K562 (cell line): ENCODE measurements around the gene MAP2. TPM values are rescaled to one million over a fixed set of nuclear protein-coding genes. Genes with fewer than 3 reads are reported as not detected.

Experiments used
- ATAC-seq: fragments of 200-7000 bp; cut with Tn5 transposase; 3 replicates; pipeline ENCODE4 v1.9.1; 2020; ENCODE audit warnings: moderate library complexity
- BruUV-seq: library from RNA; stranded (reverse); fragments of 400-500 nt; replicated peaks from 2 replicates; lab custom pipeline; 2021; lab: Mats Ljungman, UMichigan
- CTCF ChIA-PET: fragments of 300-600 bp; formaldehyde crosslinking; extraction: SDS; loops from one replicate; lab custom pipeline; 2021; ENCODE audit warnings: low intra/inter-chr PET ratio; lab: Yijun Ruan, JAX
- POLR2A ChIA-PET: fragments of 300-600, 350-650 bp; sonication (Branson Sonifier 250); formaldehyde crosslinking; extraction: SDS; loops from one replicate; lab custom pipeline; 2021; ENCODE audit warnings: antibody characterized with exemption, inconsistent platforms; lab: Yijun Ruan, JAX
- DNase-seq, 4 experiments: peaks; one replicate each; pipeline versions ENCODE4 v3.0.0 to v3.0.0-alpha.2; 2011 to 2018; ENCODE audit warnings: low spot score in 3 of 4, mixed read lengths in 3 of 4; ENCODE audit errors: extremely low read depth in 1 of 4
- FAIRE-seq: peaks from 2 replicates; lab custom pipeline; 2011; peaks lifted over from hg19 to GRCh38; lab: Jason Lieb, UNC
- H2AFZ ChIP-seq: 2 replicates; pipeline ENCODE4 v1.6.0; 2011; ENCODE audit warnings: low read depth, low read length, control low read depth, inconsistent platforms
- H3K27ac ChIP-seq: fragments of 200-600 bp; 3 replicates; pipeline ENCODE4 v1.8.0; 2011; ENCODE audit warnings: low read depth, mild to moderate bottlenecking, control low read depth, inconsistent platforms, low read length, moderate library complexity, mixed read lengths; ENCODE audit errors: extremely low read depth
- H3K27me3 ChIP-seq, 2 experiments: fragments of 300-600 bp in 1 of 2; 2 replicates in 1 of 2; 3 replicates in 1 of 2; pipeline versions ENCODE4 v1.6.0 to v1.8.0; 2011; ENCODE audit warnings: inconsistent platforms in 2 of 2, low read length in 2 of 2, mild to moderate bottlenecking in 1 of 2, mixed read lengths in 1 of 2, moderate library complexity in 1 of 2; ENCODE audit not compliant: control insufficient read depth in 2 of 2, insufficient read depth in 2 of 2
- H3K36me3 ChIP-seq: fragments of 300-600 bp; 3 replicates; pipeline ENCODE4 v1.8.0; 2011; ENCODE audit warnings: mild to moderate bottlenecking, low read length, inconsistent platforms; ENCODE audit not compliant: control insufficient read depth, insufficient read depth
- H3K4me1 ChIP-seq, 2 experiments: fragments of 200-600 bp in 1 of 2; replicated peaks in 1 of 2; 2 replicates in 1 of 2; 3 replicates in 1 of 2; pipeline versions ENCODE4 v1.5.1 to v1.8.0; 2011; ENCODE audit warnings: inconsistent platforms in 2 of 2, low read length in 2 of 2, mild to moderate bottlenecking in 1 of 2, mixed read lengths in 1 of 2, moderate library complexity in 1 of 2; ENCODE audit not compliant: control insufficient read depth in 2 of 2, insufficient read depth in 2 of 2
- H3K4me2 ChIP-seq: 2 replicates; pipeline ENCODE4 v1.6.1; 2011; ENCODE audit warnings: low read length, control low read depth, inconsistent platforms, mixed read lengths; ENCODE audit not compliant: insufficient read depth
- H3K4me3 ChIP-seq: fragments of 200-600 bp; sonication (generic), shearing (Covaris generic); 2 replicates; pipeline ENCODE4 v1.5.1; 2016; ENCODE audit warnings: control low read depth, inconsistent platforms
- H3K79me2 ChIP-seq: fragments of 200-600 bp; 3 replicates; pipeline ENCODE4 v1.8.0; 2011; ENCODE audit warnings: low read length, inconsistent platforms; ENCODE audit not compliant: control insufficient read depth, insufficient read depth
- H3K9ac ChIP-seq, 2 experiments: 2 replicates each; pipeline versions ENCODE4 v1.6.0 to v1.6.1; 2011; ENCODE audit warnings: low read depth in 2 of 2, low read length in 2 of 2, control low read depth in 1 of 2, inconsistent platforms in 1 of 2, mild to moderate bottlenecking in 1 of 2, mixed read lengths in 1 of 2; ENCODE audit not compliant: insufficient read depth in 1 of 2
- H3K9me1 ChIP-seq: one replicate; pipeline ENCODE4 v1.6.0; 2011; ENCODE audit warnings: inconsistent platforms, mild to moderate bottlenecking, low read length, moderate library complexity; ENCODE audit not compliant: control insufficient read depth, insufficient read depth
- H3K9me3 ChIP-seq: replicated peaks from 2 replicates; pipeline ENCODE4 v1.5.1; 2011; ENCODE audit warnings: low read depth, low read length, inconsistent platforms; ENCODE audit not compliant: control insufficient read depth, insufficient read depth
- H4K20me1 ChIP-seq: replicated peaks from 2 replicates; pipeline ENCODE4 v1.6.1; 2011; ENCODE audit warnings: low read length, inconsistent platforms, mixed read lengths; ENCODE audit not compliant: control insufficient read depth, insufficient read depth
- ATF3 ChIP-seq, 2 experiments: fragments of 450-650 bp in 1 of 2; sonication (generic) in 1 of 2; formaldehyde crosslinking in 1 of 2; IDR thresholded peaks in 1 of 2; conservative IDR thresholded peaks in 1 of 2; 2 replicates each; pipeline versions ENCODE4 v1.6.1 to v1.8.1; 2016 to 2023; ENCODE audit warnings: mild to moderate bottlenecking in 2 of 2, moderate library complexity in 2 of 2, inconsistent platforms in 1 of 2, missing genetic modification reagents in 1 of 2
- ELK3 ChIP-seq: fragments of 450-650 bp; formaldehyde crosslinking; IDR thresholded peaks from 2 replicates; pipeline ENCODE4 v1.4.0; 2020; ENCODE audit warnings: mild to moderate bottlenecking
- ETV5 ChIP-seq: sonication (generic); formaldehyde crosslinking; IDR thresholded peaks from 2 replicates; pipeline ENCODE4 v1.4.0; 2020; ENCODE audit warnings: low read depth, mild to moderate bottlenecking, missing genetic modification reagents
- FOSL1 ChIP-seq: fragments of 200-800 bp; sonication (Bioruptor generic); conservative IDR thresholded peaks from 2 replicates; pipeline ENCODE4 v1.6.1; 2016; ENCODE audit warnings: missing genetic modification characterization, missing compliant biosample characterization
- FOXA1 ChIP-seq: fragments of 450-650 bp; IDR thresholded peaks from 2 replicates; pipeline ENCODE4 v1.6.1; 2016; ENCODE audit warnings: mild to moderate bottlenecking, borderline replicate concordance
- HMBOX1 ChIP-seq: sonication (generic); IDR thresholded peaks from 2 replicates; pipeline ENCODE4 v1.6.1; 2016
- HNRNPL ChIP-seq: fragments of 200-400 bp; formaldehyde crosslinking; IDR thresholded peaks from 2 replicates; pipeline ENCODE4 v1.6.1; 2017; ENCODE audit warnings: low read depth, mild to moderate bottlenecking, low read length
- MCM2 ChIP-seq: fragments of 450-650 bp; IDR thresholded peaks from 2 replicates; pipeline ENCODE4 v1.6.1; 2017; ENCODE audit warnings: low read depth, mild to moderate bottlenecking
- NCOA1 ChIP-seq: fragments of 450-650 bp; IDR thresholded peaks from 2 replicates; pipeline ENCODE4 v1.6.1; 2016; ENCODE audit warnings: low read depth
- NR3C1 ChIP-seq: sonication (generic); formaldehyde crosslinking; IDR thresholded peaks from 2 replicates; pipeline ENCODE4 v1.8.1; 2022; ENCODE audit warnings: missing genetic modification reagents
- RAD21 ChIP-seq, 2 experiments: fragments of 250-450 bp in 1 of 2; fragments of 450-650 bp in 1 of 2; sonication (Bioruptor Pico) in 1 of 2; formaldehyde crosslinking in 1 of 2; IDR thresholded peaks in 1 of 2; conservative IDR thresholded peaks in 1 of 2; 2 replicates each; pipeline versions ENCODE4 v1.4.0 to v1.8.0; 2020 to 2022; ENCODE audit warnings: mild to moderate bottlenecking in 2 of 2, moderate library complexity in 1 of 2
- TBP ChIP-seq: optimal IDR thresholded peaks from 2 replicates; pipeline ENCODE3; 2011; ENCODE audit warnings: low read depth, low read length, improper control_type of control experiment
- ZBTB9 ChIP-seq: fragments of 450-650 bp; formaldehyde crosslinking; IDR thresholded peaks from 2 replicates; pipeline ENCODE4 v1.4.0; 2020; ENCODE audit warnings: mild to moderate bottlenecking, moderate library complexity
- ZNF124 ChIP-seq: sonication (generic); formaldehyde crosslinking; IDR thresholded peaks from 2 replicates; pipeline ENCODE4 v1.8.1; 2022; ENCODE audit warnings: missing genetic modification reagents
- WGBS: fragments of 100-300 bp; shearing (Covaris generic); methylation state at CpG from one replicate; pipeline ENCODE4 v1.1.6; 2016; ENCODE audit warnings: low coverage, mixed read lengths; ENCODE audit not compliant: insufficient coverage; ENCODE audit errors: missing lambda C conversion rate; 5-methylcytosine and 5-hydroxymethylcytosine counted together
- in situ Hi-C: fragments of 300-500 bp; cut with MboI; formaldehyde crosslinking; loops from 4 replicates; pipeline ENCODE4 v1.15.0; 2018; ENCODE audit warnings: inconsistent platforms, mixed read lengths
- intact Hi-C: fragments of 100-400 bp; cut with micrococcal nuclease; formaldehyde crosslinking; loops from 2 replicates; pipeline ENCODE4 v1.14.2; 2022
- polyA plus RNA-seq, 8 experiments: library from polyadenylated mRNA; depleted of rRNA in 4 of 8; stranded (reverse) in 5 of 8; unstranded in 3 of 8; fragments of >200 nt; fragmentation: Nextera tagmentation in 2 of 8; fragmentation: Illumina TruSeq in 1 of 8; extraction: Ambion mirVana in 2 of 8; extraction: Trizol in 1 of 8; gene quantifications; 2 replicates each; pipeline versions ENCODE4 v1.2.1 to v1.2.3, GENCODE V29; 2011 to 2014; ENCODE audit warnings: inconsistent platforms in 1 of 8, missing spikeins in 1 of 8
- total RNA-seq, 7 experiments: library from RNA; depleted of rRNA in 6 of 7; stranded (reverse); fragments of >200 nt in 6 of 7; fragmentation: Illumina TruSeq in 2 of 7; extraction: Trizol in 2 of 7; gene quantifications; 2 replicates each; pipeline versions ENCODE4 v1.2.1 to v1.2.3, GENCODE V29; 2011 to 2021; ENCODE audit warnings: low replicate concordance in 1 of 7

The MAP2 gene
- total and polyA plus RNA-seq, 9 of the 15 experiments (the other 6 are each of a cell fraction or from before 2014, with no cell fraction given), result 0.13 TPM; not detected in 8

GRCh38 chr2:209741953-209742352, 318.1 kb downstream of the MAP2 start:
- no peak overlapping the region for H3K4me2 ChIP-seq
- no peak overlapping the region for H2AFZ ChIP-seq
- H3K4me1 ChIP-seq, result no peaks in the 10 kb centered on the region
- ChIA-PET CTCF (no interaction called here), POLR2A (no interaction called here)
- H3K27ac ChIP-seq, result no peak overlapping the region
- H3K9me3 ChIP-seq, result no peaks in the 10 kb centered on the region
- H3K36me3 ChIP-seq, result no peaks in the 10 kb centered on the region
- H3K79me2 ChIP-seq, result no peaks in the 10 kb centered on the region
- no peaks in the 10 kb centered on the region for H4K20me1 ChIP-seq
- H3K27me3 ChIP-seq, result no peaks in the 10 kb centered on the region
- intact Hi-C loops (no loop called here), in situ Hi-C loops (no loop called here)
- H3K9ac ChIP-seq, result no peak overlapping the region
- FAIRE-seq (no peak), ATAC-seq (no peak), DNase-seq (no peak)
- H3K4me3 ChIP-seq, result no peak overlapping the region
- WGBS, result 0% methylated on average over 1 of the region's 1 CpG
- no TSS peak for BruUV-seq
- H3K9me1 ChIP-seq, result no peaks in the 10 kb centered on the region
- no peak for TF ChIP-seq FOSL1
- TF ChIP-seq ZNF124 (CRISPR knock-in tag), result no peak
- TF ChIP-seq ELK3 (CRISPR knock-in tag), result no peak
- TF ChIP-seq HMBOX1, result no peak
- no peak for TF ChIP-seq FOXA1
- no peak for TF ChIP-seq ETV5 (CRISPR knock-in tag)
- no peak for TF ChIP-seq RAD21 (CRISPR knock-in tag; conservative IDR thresholded peaks at IDR 0.05 in 1 of 2, IDR thresholded peaks at IDR 0.05 in 1 of 2)
- TF ChIP-seq ZBTB9 (CRISPR knock-in tag), result no peak
- TF ChIP-seq ATF3 (IDR thresholded peaks at IDR 0.05), result no peak
- no peak for TF ChIP-seq ATF3 (CRISPR knock-in tag; conservative IDR thresholded peaks at IDR 0.05)
- no peak for TF ChIP-seq HNRNPL
- no peak for TF ChIP-seq MCM2
- TF ChIP-seq NR3C1 (CRISPR knock-in tag), result no peak
- no peak for TF ChIP-seq TBP
- TF ChIP-seq NCOA1, result no peak
